Transverse colon (tissue), 4 donors: ENCODE measurements around the gene MPC2. TPM values are rescaled to one million over a fixed set of nuclear protein-coding genes. Genes with fewer than 3 reads are reported as not detected.
A peak's percentile ranks its signal among the peaks of the same experiment; 100 is the strongest.

ENCODE experiments used
- DNase-seq: peaks from one replicate; pipeline ENCODE4 v3.0.0-alpha.2; 2019
- H3K27ac ChIP-seq, 4 donors: fragments of 200-600 bp; sonication (generic); 2 replicates each; pipeline ENCODE4 v1.5.1; 2016 to 2018; ENCODE audit warnings: inconsistent platforms in 4 of 4
- H3K27me3 ChIP-seq: fragments of 200-600 bp; sonication (generic); 2 replicates; pipeline ENCODE4 v1.5.1; 2017; ENCODE audit warnings: inconsistent platforms
- H3K36me3 ChIP-seq, 4 donors: fragments of 200-600 bp; sonication (generic); 2 replicates each; pipeline ENCODE4 v1.5.1; 2017 to 2019; ENCODE audit warnings: inconsistent platforms in 4 of 4
- H3K4me1 ChIP-seq, 4 donors: fragments of 200-600 bp; sonication (generic); 2 replicates each; pipeline ENCODE4 v1.5.1; 2017 to 2020; ENCODE audit warnings: inconsistent platforms in 4 of 4
- H3K4me3 ChIP-seq, 4 donors: fragments of 200-600 bp; sonication (generic); 1 replicate in 1 of 4; 2 replicates in 3 of 4; pipeline versions ENCODE4 v1.5.1 to v1.6.1; 2017 to 2019; ENCODE audit warnings: inconsistent platforms in 4 of 4
- H3K9me3 ChIP-seq, 2 donors: fragments of 200-600 bp; sonication (generic); 2 replicates each; pipeline ENCODE4 v1.5.1; 2017 to 2019; ENCODE audit warnings: inconsistent platforms in 2 of 2
- EP300 ChIP-seq: sonication (generic); formaldehyde crosslinking; IDR thresholded peaks from one replicate; pipeline ENCODE4 v1.6.1; 2017; ENCODE audit warnings: antibody characterized with exemption, low read depth
- POLR2A ChIP-seq: fragments of 450-650 bp; IDR thresholded peaks from one replicate; pipeline ENCODE4 v1.6.1; 2016; ENCODE audit warnings: antibody characterized with exemption, mild to moderate bottlenecking, moderate library complexity
- POLR2AphosphoS5 ChIP-seq, 3 donors: sonication (generic); formaldehyde crosslinking; IDR thresholded peaks; one replicate each; pipeline ENCODE4 v1.6.1; 2016; ENCODE audit warnings: antibody characterized with exemption in 3 of 3
- WGBS, 2 donors: methylation state at CpG; one replicate each; pipeline ENCODE4 v1.1.5; 2018; ENCODE audit warnings: low coverage in 1 of 2; 5-methylcytosine and 5-hydroxymethylcytosine counted together
- in situ Hi-C, 4 donors: fragments of 200-750 bp; cut with MboI; loops; one replicate each; pipeline versions ENCODE4 v1.15.0 to v1.15.1; 2017; ENCODE audit warnings: low sequenced_read_pairs in 3 of 4, low pct_ligation_motif_present in 1 of 4, low pct_unique_long_range_greater_than_20kb in 1 of 4
- intact Hi-C: fragments of 100-400 bp; cut with DNase I; formaldehyde crosslinking; loops from one replicate; pipeline ENCODE4 v1.15.1; 2023; ENCODE audit warnings: low total_unique reads
- total RNA-seq, 4 donors: library from RNA; depleted of rRNA; stranded (reverse); fragments of >200 nt; gene quantifications; one replicate each; pipeline ENCODE4 v1.1.0, GENCODE V29; 2016
- TF ChIP-seq, protein P1 (sequence below), 5 experiments: fragments of 200-600 bp in 3 of 5; fragments of 450-650 bp in 2 of 5; sonication (generic) in 3 of 5; IDR thresholded peaks; 1 replicate in 2 of 5; 2 replicates in 3 of 5; pipeline ENCODE4 v1.5.1; 2016 to 2017; ENCODE audit warnings: antibody characterized with exemption in 5 of 5, inconsistent platforms in 3 of 5, mild to moderate bottlenecking in 2 of 5, moderate library complexity in 1 of 5

The MPC2 gene
- total RNA-seq, 4 donors from 2014 or later, result 14.2 to 91.6 (median 38.4) TPM

DNA sequence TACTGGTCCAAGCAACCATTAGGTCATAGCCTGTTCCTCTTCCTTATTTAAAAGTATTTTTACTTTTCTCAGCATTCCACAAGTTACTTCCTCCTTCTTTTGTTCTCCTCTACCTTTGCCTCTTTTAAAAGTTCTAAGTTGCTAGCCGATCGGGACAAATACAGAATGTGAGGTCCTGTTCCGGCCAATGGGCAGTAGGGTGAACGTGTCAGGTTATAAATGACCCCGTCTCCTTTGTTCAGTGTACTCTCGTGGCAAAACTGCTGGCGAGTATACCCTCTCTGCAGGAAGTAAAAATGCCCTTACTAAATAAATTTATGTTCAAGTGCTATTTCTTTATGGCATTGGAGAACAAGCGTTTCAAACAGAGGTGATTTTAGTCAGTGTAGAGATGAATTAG, 25.5 kb downstream of the MPC2 start:
- H3K27me3 ChIP-seq, result no peaks in the 10 kb centered on the region
- H3K27ac ChIP-seq, result peak overlapping the region in 1 of 4 donors; percentile 18
- peaks cover 0 to 13% (median 0%) of the 10 kb centered on the region in 4 donors for H3K4me1 ChIP-seq
- H3K4me3 ChIP-seq, result no peak overlapping the region
- in situ Hi-C loops (no loop called here), intact Hi-C loops (no loop called here)
- H3K36me3 ChIP-seq, result peaks cover 0 to 4% (median 0%) of the 10 kb centered on the region in 4 donors
- DNase-seq, result no peak
- 32 to 42% methylated on average over 8 of the region's 8 CpGs for WGBS, 2 donors
- TF ChIP-seq EP300, result no peak
- no peak for TF ChIP-seq POLR2A
- TF ChIP-seq, protein P1, sequence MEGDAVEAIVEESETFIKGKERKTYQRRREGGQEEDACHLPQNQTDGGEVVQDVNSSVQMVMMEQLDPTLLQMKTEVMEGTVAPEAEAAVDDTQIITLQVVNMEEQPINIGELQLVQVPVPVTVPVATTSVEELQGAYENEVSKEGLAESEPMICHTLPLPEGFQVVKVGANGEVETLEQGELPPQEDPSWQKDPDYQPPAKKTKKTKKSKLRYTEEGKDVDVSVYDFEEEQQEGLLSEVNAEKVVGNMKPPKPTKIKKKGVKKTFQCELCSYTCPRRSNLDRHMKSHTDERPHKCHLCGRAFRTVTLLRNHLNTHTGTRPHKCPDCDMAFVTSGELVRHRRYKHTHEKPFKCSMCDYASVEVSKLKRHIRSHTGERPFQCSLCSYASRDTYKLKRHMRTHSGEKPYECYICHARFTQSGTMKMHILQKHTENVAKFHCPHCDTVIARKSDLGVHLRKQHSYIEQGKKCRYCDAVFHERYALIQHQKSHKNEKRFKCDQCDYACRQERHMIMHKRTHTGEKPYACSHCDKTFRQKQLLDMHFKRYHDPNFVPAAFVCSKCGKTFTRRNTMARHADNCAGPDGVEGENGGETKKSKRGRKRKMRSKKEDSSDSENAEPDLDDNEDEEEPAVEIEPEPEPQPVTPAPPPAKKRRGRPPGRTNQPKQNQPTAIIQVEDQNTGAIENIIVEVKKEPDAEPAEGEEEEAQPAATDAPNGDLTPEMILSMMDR (IDR thresholded peaks at IDR 0.05), result no peak
- TF ChIP-seq POLR2AphosphoS5 (IDR thresholded peaks at IDR 0.05), result no peak
- H3K9me3 ChIP-seq, result no peaks in the 10 kb centered on the region

DNA sequence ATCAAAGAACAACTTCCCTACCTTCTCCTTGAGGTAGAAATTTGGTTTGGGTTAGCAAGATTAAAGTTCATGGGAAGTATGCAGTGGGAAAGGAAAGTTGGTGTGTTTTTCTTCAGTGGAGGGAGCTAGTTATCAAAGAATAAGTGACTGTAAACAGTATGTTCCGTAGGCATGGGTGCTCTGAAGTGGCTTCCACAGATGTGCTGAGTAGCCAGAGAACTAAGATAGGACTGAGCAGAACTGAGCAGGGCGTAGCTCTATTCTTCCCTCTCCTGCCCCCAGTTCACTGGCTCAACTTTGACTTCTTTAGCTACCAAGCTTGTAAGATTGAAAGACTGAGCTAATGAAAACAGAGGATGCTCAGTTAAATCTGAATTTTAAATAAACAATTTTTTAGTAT, 26.3 kb downstream of the MPC2 start:
- H3K9me3 ChIP-seq, result no peaks in the 10 kb centered on the region
- in situ Hi-C loops (no loop called here), intact Hi-C loops (no loop called here)
- peaks cover 0 to 13% (median 0%) of the 10 kb centered on the region in 4 donors for H3K4me1 ChIP-seq
- TF ChIP-seq POLR2AphosphoS5 (IDR thresholded peaks at IDR 0.05), result no peak
- TF ChIP-seq, protein P1 (IDR thresholded peaks at IDR 0.05), result no peak
- no peak for TF ChIP-seq EP300
- no peak for TF ChIP-seq POLR2A
- 73% methylated on average over 2 of the region's 2 CpGs; no CpG with 5 or more reads in 1 of the 2 donors for WGBS, 2 donors
- no peaks in the 10 kb centered on the region for H3K36me3 ChIP-seq
- no peak for DNase-seq
- H3K4me3 ChIP-seq, result no peak overlapping the region
- H3K27ac ChIP-seq, result no peak overlapping the region
- no peaks in the 10 kb centered on the region for H3K27me3 ChIP-seq

DNA sequence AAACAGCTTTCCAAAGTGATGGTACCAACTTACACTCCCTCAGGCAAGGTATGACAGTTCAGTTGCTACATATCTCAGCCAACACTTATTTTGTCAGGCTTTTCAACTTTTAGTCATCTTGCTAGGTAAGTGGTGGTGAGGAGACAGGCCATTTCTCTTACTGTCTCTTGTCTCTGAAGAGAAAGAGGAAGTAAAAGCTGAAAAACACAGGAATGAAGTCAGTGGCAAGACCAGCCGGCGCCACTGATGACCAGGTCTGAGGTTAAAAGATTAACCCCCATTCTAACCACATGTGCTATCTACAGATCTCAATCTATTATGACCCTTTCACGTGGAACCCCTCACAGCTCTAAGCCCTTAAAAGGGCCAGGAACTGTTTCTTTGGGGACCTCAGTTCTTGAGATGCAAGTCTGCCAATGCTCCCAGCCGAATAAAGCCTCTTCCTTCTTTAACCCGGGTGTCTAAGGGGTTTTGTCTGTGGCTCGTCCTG, 27.1 kb downstream of the MPC2 start:
- intact Hi-C loops, result no loop called here
- no peak for DNase-seq
- Histone ChIP-seq H3K9me3 (no peaks in the 10 kb centered on the region), H3K4me1 (peaks cover 0 to 13% (median 0%) of the 10 kb centered on the region in 4 donors), H3K36me3 (no peaks in the 10 kb centered on the region), H3K27me3 (no peaks in the 10 kb centered on the region), H3K27ac (no peak overlapping the region), H3K4me3 (no peak overlapping the region)
- in situ Hi-C loops, result no loop called here
- TF ChIP-seq POLR2A (no peak), EP300 (no peak), POLR2AphosphoS5 (IDR thresholded peaks at IDR 0.05) (no peak)
- TF ChIP-seq, protein P1 (IDR thresholded peaks at IDR 0.05), result no peak
- WGBS, 2 donors, result 86 to 91% methylated on average over 6 of the region's 6 CpGs

DNA sequence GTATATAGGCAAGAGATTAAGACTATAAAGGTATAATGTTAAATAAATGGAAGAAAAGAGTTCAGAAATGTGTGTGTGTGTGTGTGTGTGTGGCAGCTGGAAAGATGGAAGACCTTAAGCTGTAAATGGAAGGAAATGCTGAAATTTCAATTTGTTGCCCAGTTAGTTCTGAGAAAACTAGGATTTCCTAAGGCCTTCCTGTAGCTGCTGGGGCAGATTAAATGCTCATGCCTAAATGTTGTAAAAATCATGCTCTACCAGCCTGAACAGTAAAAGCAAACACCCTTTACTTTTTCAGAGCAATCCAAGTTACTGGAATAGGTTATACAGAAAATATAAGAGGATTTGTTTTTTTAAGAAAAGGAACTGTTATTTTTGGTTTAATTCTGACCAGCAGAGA, 31.2 kb downstream of the MPC2 start:
- no peak for DNase-seq
- Histone ChIP-seq H3K4me3 (no peak overlapping the region), H3K4me1 (no peaks in the 10 kb centered on the region), H3K27me3 (no peaks in the 10 kb centered on the region), H3K27ac (no peak overlapping the region), H3K36me3 (no peaks in the 10 kb centered on the region), H3K9me3 (no peaks in the 10 kb centered on the region)
- TF ChIP-seq POLR2AphosphoS5 (IDR thresholded peaks at IDR 0.05) (no peak), POLR2A (no peak), EP300 (no peak)
- TF ChIP-seq, protein P1 (IDR thresholded peaks at IDR 0.05), result no peak
- intact Hi-C loops, result loop anchor here (2.0 kb wide), 1 partner anchor 41 kb away; no protein-coding TSS in a partner anchor
- in situ Hi-C loops, result no loop called here
